Fibroblast of skin of right quadriceps (primary cell): ENCODE data around the gene JARID2.
A peak's percentile ranks its signal among the peaks of the same experiment; 100 is the strongest.

Experiments
- DNase-seq: peaks from one replicate; pipeline ENCODE4 v3.0.0-alpha.2; 2013

JARID2 gene

DNA sequence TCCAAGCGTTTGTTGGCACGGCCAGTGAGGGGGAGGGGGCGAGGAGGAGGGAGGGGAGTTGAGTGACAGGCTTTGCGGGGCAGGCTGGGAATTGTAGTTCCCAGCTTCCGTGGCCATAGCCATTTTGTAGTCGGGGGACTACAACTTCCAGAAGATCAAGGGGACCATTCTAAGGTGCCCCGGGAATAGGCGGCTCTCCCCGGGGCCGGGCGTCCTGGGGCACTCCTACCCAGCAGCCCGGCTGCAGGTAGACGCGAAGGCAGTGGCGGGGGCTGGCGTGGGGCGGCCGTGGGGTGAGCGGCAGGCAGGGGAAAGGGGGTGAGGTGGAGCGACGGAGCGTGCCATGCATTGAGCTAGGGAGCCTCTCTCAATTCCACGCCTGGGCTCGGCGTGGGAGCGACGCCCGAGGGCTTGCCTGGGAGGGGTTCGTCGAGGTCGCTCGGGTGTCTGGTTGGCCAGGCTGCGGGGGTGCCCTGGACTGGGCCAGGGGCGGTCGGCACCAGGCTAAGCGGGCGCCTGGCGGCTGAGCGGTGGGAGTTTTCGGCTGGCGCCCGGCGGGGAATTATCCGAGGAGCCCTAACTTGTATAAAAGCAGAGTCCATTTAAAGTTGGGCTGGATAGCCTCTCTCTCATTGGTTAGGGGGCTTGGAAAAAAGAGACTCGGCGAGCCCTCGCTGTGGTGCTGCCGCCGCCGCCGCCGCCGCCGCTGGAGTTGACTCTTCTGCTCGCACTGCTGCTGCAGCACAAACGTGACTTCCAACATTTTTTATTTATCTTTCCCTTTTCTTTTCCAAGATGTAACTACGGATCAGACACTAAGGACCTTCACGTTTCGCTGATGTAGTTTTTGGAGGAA is at the start of gene JARID2:
Gene JARID2 (plus strand): TSS at position 709 of the 856 bp plus-strand sequence. CDS start 471 bp downstream, outside the sequence.
- peak; percentile 98 for DNase-seq

DNA sequence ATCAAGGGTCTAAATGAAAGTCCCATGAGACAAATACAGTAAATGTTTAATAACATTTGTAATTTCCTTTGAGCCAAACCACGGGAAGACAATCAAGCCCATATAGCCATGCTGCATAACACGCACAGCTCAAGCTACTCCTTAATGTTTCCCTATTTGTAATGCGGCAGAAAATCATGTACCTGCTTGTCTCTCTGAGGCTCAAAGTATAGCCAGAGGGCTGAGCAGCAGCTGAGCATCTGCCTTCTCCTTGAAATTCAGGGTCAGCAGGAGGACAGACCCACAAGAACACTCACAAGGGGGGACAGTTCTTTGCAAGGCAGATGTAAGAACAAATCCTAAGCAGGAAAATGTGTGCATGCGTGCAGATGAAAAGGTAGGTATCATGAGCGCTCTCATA is 45.8 kb upstream of the JARID2 start:
- DNase-seq = no peak

DNA sequence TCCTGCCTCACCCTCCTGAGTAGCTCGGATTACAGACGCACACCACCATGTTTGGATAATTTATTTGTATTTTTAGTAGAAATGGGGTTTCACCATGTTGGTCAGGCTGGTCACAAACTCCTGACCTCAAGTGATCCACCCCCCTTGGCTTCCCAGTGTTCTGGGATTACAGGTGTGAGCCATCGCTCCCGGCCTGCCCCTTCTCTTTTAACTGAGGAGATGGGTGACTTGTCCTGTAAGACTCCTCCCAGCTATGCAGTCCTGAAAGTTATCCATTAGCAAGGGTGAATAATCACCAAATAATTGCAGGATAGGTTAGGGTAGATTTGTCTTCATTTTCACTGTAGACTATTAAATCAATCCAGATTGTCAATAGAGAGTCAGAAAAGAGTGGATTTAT is 40.5 kb upstream of the JARID2 start:
- no peak for DNase-seq

DNA sequence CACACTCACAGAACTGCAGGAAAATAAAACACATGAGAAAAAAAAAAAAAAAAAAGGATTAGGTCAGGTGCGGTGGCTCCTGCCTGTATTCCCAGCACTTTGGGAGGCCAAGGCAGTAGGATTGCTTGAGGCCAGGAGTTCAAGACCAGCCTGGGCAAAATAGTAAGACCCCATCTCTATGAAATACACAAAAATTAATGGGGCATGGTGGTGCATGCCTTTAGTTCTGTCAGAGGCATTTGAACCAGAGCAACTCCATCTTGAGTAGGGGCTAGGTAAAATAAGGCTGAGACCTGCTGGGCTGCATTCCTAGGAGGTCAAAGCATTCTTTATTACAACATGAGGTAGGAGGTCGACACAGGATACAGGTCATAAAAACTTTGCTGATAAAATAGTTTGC is 39.0 kb upstream of the JARID2 start:
- no peak for DNase-seq

DNA sequence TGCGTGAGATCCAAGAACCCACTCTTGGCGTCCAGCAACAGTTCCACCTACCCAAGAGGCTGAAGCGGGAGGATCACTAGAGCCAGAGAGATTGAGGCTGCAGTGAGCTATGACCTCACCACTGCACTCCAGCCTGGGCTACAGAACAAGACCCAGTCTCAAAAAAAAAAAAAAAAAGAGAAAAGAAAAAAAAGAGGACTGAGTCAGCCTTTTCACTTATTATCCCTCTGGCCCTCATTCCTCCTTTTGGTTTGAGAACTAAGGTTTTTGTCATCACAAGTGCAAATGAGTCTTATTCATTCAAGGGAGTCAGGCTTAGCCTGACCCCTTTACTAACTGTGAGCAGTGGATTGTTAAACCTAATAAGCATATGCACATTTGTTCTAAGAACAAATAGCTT is 37.9 kb upstream of the JARID2 start:
- DNase-seq = peak; percentile 51

DNA sequence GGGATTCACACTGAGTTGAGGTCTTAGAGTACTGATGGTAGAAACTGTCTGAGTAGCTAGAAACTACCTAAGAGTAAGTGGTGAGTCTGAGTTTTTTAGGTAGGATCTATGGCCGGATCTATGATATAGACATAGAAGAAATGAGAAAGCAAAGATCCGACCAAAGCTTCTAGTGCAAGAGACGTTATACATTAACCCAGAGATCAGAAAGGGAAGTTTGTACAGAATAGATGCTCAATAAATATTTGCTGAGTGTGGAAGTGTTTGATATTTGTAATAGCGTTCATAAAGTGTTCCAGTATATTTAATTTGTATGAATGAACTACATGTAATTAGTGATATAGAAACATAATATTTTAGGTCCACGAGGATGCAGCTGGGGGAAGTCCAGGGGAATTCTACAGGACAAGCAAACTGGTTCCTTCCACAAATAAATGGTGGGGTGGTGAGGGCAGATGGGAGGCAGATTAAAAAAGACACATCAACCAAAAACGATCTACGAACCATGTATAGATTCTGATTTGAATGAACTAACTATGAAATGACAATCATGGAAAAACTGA is 31.9 kb upstream of the JARID2 start:
- DNase-seq = no peak

DNA sequence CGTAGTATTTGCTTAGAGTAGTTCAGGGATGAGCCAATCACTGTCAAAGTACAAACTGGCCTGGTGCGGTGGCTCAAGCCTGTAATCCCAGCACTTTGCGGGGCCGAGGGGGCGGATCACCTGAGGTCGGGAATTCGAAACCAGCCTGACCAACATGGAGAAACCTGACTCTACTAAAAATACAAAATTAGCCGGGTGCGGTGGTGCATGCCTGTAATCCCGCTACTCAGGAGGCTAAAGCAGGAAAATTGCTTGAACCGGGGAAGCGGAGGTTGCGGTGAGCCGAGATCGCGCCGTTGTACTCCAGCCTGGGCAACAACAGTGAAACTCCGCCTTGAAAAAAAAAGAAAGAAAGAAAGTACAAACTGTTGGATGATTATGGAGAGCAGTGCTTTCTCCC is 27.5 kb upstream of the JARID2 start:
- DNase-seq = no peak

DNA sequence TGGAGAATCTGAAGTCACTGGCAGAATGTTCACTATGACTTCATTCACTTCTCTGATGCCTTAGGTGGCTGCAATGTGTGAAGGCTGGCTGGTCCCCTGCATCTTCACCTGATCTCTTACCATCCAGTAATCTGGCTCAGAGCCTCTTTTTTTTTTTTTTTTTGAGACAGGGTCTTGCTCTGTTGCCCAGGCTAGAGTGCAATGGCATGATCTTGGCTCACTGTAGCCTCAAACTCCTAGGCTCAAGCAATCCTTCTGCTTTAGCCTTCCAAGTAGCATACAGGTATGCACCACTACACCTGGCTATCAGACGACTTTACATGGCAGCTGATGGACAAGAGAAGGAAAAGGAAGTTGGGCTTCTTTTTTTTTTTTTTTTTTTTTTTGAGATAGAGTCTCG is 25.8 kb upstream of the JARID2 start:
- DNase-seq = no peak

DNA sequence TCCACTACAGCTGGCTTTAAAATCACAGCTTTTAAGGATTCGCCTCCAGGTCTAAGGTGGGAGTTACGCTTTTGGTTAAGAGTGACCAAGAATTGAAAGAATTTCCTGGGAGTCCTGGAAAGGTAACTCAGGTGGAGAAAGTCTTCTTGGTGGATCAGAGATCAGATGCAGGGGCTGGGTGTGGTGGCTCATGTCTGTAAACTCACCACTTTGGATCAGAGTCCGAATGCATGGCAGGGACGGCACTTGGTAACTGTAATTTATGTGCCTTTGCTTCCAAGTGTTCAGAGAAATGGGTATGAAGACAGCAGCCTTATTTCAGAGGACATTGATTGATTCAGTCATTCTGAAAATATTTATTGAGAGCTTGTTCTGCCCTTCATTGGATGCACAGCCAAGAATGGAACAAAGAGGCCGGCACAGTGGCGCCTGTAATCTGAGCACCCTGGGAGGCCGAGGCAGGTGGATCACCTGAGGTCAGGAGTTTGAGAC is 18.0 kb upstream of the JARID2 start:
- no peak for DNase-seq

DNA sequence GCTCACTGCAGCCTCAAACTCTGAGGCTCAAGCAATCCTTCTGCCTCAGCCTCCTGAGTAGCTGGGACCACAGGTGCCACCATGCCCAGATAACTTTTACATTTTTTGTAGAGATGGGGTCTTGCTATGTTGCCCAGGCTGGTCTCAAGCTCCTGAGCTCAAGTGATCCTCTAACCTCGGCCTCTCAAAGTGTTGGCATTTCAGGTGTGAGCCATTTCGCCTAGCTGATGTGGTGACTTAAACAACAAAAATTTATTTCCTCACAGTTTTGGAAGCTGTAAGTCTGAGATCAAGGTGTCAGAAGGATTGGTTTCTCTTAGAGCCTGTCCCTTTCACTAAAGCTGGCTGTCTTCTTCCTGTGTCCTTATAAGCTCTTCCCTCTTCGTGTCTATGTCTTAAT is 15.0 kb upstream of the JARID2 start:
- DNase-seq = no peak

DNA sequence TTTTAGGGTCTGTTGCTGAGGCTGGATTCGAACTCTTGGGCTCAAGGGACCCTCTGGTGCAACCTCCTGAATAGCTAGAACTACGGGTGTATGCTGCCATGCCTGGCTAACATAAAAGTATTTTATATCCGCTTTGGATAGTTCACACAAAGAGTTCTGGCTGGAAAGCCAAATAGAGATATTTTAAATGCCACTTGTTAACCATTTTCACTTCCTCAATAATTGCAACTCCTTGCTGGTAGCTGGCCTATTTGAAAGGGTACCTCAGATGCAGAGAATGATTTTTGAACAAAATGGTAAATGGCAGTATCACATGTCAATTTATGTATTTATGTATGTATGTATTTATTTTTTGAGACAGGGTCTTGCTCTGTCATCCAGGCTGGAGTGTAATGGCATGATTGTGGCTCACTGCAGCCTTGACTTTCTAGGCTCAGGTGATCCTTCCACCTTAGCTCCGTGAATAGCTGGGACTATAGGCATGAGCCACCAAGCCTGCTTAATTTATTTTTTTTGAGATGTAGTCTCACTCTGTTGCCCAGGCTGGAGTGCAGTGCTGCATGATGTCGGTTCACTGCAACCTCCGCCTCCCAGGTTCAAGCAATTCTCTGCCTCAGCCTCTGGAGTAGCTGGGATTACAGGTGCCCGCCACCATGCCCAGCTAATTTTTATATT is 12.9 kb upstream of the JARID2 start:
- no peak for DNase-seq

DNA sequence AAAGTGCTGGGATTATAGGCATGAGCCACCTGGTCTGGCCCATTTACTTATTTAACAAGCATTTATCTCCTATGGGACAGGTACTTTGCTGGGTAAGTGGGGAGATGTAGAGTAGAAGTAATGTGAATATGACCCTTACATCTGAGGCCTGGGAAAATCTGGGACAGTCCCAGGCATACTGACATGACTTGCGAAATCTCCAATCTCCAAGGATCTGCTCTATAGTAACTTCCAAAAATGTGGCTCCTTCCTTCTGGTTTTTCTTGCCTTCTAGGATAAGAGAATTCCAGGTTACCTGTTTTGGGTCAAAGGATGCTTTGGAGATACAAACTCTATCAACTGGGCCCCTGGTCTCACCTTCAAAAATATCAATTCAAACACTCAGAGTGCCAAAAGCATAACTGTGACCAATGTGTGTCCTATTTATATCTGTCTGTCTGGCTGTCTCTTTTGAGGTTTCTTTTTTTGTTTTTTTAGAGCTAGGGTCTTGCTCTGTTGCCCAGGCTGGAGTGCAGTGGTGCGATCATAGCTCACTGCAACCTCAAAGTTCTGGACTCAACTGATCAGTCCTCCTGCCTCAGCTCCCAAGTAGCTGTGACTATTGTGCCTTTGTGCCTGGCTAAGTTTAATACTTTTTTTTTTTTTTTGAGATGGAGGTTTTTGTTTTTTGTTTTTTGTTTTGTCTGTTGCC is 11.7 kb upstream of the JARID2 start:
- no peak for DNase-seq

DNA sequence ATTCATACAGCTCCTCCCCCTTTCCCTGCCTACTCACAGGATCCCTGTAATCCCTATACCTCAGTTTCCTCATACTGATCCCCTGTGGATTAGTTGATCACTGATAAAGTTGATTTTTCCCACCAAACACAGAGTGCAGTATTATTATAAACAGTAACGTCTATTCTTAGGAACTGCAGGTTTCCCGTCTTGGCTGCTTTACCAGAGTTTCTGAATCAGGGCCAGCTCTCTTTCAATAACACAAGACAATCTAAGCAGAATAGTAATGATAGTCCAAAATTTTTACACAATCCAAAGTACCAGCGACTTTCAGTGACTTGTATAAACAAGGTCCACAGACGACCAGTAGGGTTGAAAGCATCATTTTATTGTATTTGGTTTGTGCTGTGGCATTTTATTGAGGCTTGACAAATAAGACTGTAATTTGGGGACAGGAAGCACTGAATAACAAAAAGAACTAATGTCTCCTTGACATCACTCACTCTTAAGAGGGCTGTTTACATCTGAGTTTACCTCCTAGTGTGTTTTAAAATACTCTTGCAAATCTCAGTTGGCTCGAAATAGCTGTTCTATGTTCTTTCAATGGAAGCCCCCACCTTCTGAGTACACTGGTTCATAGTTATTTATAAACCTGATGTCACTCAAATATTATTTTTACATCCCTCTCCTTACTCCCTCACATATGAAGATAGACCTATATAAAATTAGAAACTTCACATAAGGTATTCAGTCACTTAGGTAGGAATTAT is 6.1 kb upstream of the JARID2 start:
- DNase-seq = no peak

DNA sequence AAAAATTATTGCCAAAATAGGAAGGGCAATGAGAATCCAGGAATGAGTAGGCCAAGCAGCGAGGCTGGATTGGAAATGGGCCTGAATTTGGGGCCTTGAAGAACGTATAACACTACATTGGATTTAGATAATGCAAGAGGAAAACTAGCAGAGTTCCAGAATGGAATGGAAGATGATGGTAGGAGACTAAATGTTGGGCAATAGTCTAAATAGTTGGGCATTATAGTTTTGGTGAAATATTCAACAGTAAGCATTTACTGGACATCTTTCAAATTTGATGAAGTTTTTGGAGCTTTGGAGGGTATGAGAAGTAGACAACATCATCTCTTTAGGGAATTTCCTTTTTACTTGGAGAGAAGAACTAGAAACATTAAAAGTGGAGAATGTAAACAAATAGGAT is 3.4 kb upstream of the JARID2 start:
- no peak for DNase-seq

DNA sequence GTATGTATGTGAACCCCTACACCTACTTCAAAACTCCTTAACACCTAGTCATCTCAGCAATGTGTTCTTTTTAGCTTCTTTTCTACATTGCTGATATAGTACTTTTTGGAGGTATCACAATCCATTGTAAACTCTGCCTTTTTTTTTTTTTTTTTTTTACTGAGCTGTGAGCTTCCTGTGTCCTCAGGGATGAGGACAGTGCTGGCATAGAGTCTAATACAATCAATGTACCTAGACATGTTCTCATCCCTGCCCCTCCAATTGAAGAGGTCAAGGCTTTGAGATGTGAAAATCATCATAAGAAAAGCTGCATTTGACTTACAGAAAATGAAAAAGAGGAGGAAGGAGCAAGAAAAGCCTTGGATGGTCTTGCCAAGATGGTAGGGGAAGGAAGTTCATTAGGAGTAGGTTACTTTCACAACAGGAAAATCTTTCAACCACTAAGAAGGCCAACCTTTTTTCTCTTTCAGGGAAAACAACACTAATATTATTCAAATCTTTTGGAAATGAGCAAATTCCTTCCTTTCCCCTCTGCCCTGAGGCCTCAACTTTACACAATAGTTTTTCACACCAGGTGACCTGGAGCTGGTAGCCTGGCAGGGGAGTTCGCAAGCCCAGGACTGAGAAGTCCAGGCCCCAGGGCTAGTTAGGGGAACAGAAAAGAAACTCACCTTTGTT is 2.8 kb upstream of the JARID2 start:
- no peak for DNase-seq

DNA sequence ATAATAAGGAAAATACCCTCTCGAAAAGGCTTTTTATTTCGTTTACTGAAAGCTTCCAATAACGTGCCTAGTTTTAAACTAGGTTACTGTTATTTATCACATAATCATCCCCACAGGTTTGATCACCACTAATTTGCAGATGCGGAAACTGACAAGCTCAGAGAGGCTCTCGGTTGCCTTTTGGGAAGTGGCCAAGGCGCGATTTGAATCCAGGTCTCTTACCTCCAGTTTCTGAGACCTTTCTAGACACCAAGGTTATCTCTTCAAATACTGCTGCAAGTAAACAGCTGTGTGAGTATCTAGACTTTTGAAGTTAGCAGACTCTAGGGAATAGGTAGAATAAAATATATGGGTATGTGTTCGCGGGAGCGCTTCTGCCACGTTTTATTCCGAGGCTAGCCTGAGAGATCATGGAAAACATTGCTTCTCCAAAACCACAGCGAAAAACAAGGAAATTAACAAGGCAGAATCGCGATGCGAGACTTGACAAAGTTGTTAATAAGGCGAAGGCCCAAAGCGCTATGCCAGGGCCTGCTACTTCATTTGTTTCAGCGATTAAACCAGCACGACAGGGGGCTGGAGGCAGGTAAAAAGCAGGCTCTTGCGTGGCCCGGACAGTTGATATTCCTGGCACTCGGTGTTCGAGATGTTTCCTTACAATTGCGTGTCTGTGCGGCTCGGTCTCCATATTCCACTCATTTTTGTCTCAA is 1.8 kb upstream of the JARID2 start:
- DNase-seq = no peak

DNA sequence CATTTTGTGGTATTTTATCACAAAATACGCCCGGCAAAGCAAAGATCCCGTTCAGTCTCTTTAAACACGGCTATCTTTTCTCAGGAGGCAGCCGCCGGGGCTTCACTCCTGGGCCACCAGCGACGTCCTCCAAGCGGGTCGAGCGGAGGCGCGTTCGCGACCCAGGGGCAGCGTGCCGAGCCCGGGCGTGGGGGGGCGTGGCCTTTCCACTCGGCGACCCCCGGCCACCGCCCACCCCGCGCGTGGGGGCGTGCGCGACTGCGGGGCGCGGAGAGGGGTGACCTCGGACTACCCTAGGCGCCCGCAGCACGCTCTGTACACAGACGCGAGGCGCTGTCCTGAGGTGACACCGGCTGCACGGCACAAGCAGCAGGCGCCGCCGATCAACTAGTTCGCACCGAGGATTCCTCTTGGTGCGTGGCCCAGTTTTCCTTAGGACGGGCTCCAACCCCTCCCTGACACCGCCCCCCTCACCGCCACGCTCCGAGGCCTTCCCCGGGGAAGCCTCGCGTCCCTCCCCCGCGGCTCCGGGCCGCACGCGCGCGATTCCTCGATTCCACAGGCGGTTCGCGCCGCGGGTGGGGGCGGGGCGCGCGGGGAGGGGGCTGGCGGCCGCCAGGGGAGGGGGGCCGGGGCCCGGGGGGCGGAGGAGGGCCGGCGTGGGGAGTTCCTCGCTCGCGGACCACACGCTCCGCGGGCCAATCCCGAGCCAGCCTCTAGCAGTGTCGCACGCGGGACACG is 1.1 kb upstream of the JARID2 start:
- peak; percentile 73 for DNase-seq

DNA sequence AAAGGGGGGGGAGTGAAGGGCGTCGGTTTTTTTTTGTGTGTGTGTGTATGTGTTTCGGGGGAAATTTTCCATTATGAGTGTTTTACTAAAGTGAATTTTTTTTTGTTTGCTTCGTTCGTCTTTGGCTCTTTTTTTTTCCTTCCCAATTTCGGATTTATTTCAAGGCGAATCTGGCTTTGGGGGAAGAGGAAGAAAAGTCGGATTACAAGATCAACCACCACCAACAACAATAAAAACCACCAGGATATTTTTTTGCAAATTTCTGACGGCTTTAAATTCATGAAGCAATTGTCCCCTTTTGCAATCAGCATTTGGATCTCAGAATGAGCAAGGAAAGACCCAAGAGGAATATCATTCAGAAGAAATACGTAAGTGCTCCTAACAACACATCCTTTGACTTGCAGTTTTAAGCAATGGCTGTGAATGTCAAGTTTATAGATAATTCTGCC is 372 bp downstream of the JARID2 start:
- no peak for DNase-seq

DNA sequence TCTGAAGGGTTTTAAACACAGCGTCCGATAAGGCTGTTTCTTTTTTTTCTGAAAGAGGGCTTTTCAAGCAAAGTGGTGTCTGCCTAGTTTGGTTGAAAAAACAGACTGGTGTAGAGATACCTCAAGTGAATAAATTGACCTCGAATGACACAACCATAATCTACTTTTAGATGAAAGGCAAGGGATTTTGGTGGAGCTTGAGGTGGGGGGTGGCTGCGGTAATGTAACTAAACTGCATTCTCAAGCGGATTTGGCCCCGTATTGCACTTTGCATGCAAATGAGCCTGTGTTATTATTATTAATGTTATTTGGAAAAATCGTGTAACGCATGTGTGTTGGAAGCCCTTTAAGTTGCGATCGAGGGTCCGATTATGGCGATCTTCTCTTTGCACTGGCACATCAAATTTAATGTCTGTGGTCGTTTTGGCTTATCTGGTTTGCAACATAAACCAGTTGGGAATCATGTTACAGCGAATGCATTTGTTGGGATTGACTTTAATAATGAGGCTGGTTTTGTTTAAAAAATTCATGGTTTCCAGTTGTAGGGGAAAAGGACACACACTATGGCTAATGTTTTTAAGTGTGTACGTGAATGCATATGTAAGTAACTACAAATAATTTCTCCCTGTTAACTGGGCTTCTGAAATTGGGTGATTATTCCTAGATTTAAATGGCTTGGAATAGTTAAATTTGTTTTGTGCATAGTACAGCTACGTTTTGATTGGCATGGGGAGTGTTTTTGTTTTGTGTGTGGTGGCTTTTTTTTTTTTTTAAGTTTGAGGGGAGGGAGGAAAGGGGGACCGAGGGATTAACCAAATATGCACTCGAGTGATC is 1.0 kb downstream of the JARID2 start:
- DNase-seq = peak; percentile 18
